ENCODE measurements around the gene OR10R2. TPM values are rescaled to one million over a fixed set of nuclear protein-coding genes. Genes with fewer than 3 reads are reported as not detected.

Gene OR10R2
- total RNA-seq, 1 experiment from 2014 or later, result not detected

- no peak for DNase-seq (ENCODE audit: low spot score)
Observed at GRCh38 chr1:158527190-158527815, 55.3 kb downstream of the OR10R2 start.

Other genes starting within 250 kb of the OR10R2 start
- not detected in 2 replicates for gene CD1A, start 217.8 kb upstream of the OR10R2 start, total RNA-seq (2014; rRNA removed; shearing (Covaris generic))
- gene CD1C, start 182.3 kb upstream of the OR10R2 start, total RNA-seq (2014; rRNA removed; shearing (Covaris generic)), result not detected in 2 replicates
- gene CD1B, start 140.7 kb upstream of the OR10R2 start, total RNA-seq (2014; rRNA removed; shearing (Covaris generic)), result not detected in 2 replicates
- gene CD1E, start 118.3 kb upstream of the OR10R2 start, total RNA-seq (2014; rRNA removed; shearing (Covaris generic)), result not detected in 2 replicates
- not detected in 2 replicates for gene OR10T2, start 72.8 kb upstream of the OR10R2 start, total RNA-seq (2014; rRNA removed; shearing (Covaris generic))
- not detected in 2 replicates for gene OR10K2, start 46.0 kb upstream of the OR10R2 start, total RNA-seq (2014; rRNA removed; shearing (Covaris generic))
- gene OR10K1, start 10.4 kb upstream of the OR10R2 start, total RNA-seq (2014; rRNA removed; shearing (Covaris generic)), result not detected in 2 replicates
- gene OR6Y1, start 82.2 kb downstream of the OR10R2 start, total RNA-seq (2014; rRNA removed; shearing (Covaris generic)), result not detected in 2 replicates
- gene OR6P1, start 98.4 kb downstream of the OR10R2 start, total RNA-seq (2014; rRNA removed; shearing (Covaris generic)), result not detected in 2 replicates
- gene OR10X1, start 107.7 kb downstream of the OR10R2 start, total RNA-seq (2014; rRNA removed; shearing (Covaris generic)), result not detected in 2 replicates
- gene OR10Z1, start 133.0 kb downstream of the OR10R2 start, total RNA-seq (2014; rRNA removed; shearing (Covaris generic)), result not detected in 2 replicates
- not detected in 2 replicates for gene SPTA1, start 214.5 kb downstream of the OR10R2 start, total RNA-seq (2014; rRNA removed; shearing (Covaris generic))
- not detected in 2 replicates for gene OR6K2, start 228.4 kb downstream of the OR10R2 start, total RNA-seq (2014; rRNA removed; shearing (Covaris generic))
- not detected in 2 replicates for gene OR6K3, start 248.5 kb downstream of the OR10R2 start, total RNA-seq (2014; rRNA removed; shearing (Covaris generic))